SK-N-SH (cell line): Measurements from ENCODE around the gene EHBP1L1. TPM values are rescaled to one million over a fixed set of nuclear protein-coding genes. Genes with fewer than 3 reads are reported as not detected.

Source experiments
- CTCF ChIA-PET: fragments of 300-600, 350-600 bp; formaldehyde crosslinking; extraction: SDS; loops from one replicate; lab custom pipeline; 2021; lab: Yijun Ruan, JAX
- POLR2A ChIA-PET: fragments of 350-600 bp; sonication (Branson Sonifier 250); formaldehyde crosslinking; extraction: SDS; loops from one replicate; lab custom pipeline; 2020; ENCODE audit warnings: antibody characterized with exemption, inconsistent platforms; lab: Yijun Ruan, JAX
- DNase-seq: peaks from one replicate; pipeline ENCODE4 v3.0.0; 2012
- H2AFZ ChIP-seq: fragments of 200-600 bp; sonication (generic); 2 replicates; pipeline ENCODE4 v1.8.1; 2016; ENCODE audit warnings: antibody characterized with exemption, mild to moderate bottlenecking, low read depth
- H3F3A ChIP-seq: fragments of 200-600 bp; sonication (generic); replicated peaks from 2 replicates; pipeline ENCODE3; 2016; ENCODE audit warnings: antibody characterized with exemption, mild to moderate bottlenecking; ENCODE audit not compliant: insufficient read depth
- H3K27ac ChIP-seq, 2 experiments: fragments of 200-500 bp in 1 of 2; fragments of 200-600 bp in 1 of 2; sonication (Bioruptor generic) in 1 of 2; sonication (generic), shearing (Covaris generic) in 1 of 2; 2 replicates each; pipeline versions ENCODE4 v1.5.1 to v1.6.1; 2014 to 2016; ENCODE audit warnings: low read depth in 2 of 2, inconsistent platforms in 1 of 2, low read length in 1 of 2, mild to moderate bottlenecking in 1 of 2, mixed read lengths in 1 of 2
- H3K27me3 ChIP-seq: fragments of 200-600 bp; sonication (generic), shearing (Covaris generic); 2 replicates; pipeline ENCODE4 v1.6.1; 2016; ENCODE audit warnings: mixed run types; ENCODE audit not compliant: insufficient read depth
- H3K36me3 ChIP-seq, 2 experiments: fragments of 200-500 bp in 1 of 2; fragments of 200-600 bp in 1 of 2; sonication (Bioruptor generic) in 1 of 2; sonication (generic) in 1 of 2; replicated peaks in 1 of 2; 2 replicates each; pipeline versions ENCODE3 to v1.5.1; 2014 to 2016; ENCODE audit warnings: low read length in 1 of 2, mild to moderate bottlenecking in 1 of 2; ENCODE audit not compliant: insufficient read depth in 2 of 2, control insufficient read depth in 1 of 2
- H3K4me1 ChIP-seq, 2 experiments: fragments of 200-500 bp in 1 of 2; fragments of 200-600 bp in 1 of 2; sonication (Bioruptor generic) in 1 of 2; sonication (generic), shearing (Covaris generic) in 1 of 2; 2 replicates each; pipeline versions ENCODE4 v1.5.1 to v1.6.1; 2014 to 2016; ENCODE audit warnings: low read depth in 1 of 2, low read length in 1 of 2, mixed run types in 1 of 2; ENCODE audit not compliant: insufficient read depth in 2 of 2, control insufficient read depth in 1 of 2
- H3K4me2 ChIP-seq: fragments of 200-600 bp; sonication (generic), shearing (Covaris generic); 2 replicates; pipeline ENCODE4 v1.6.1; 2017; ENCODE audit warnings: mixed run types
- H3K4me3 ChIP-seq, 2 experiments: fragments of 200-500 bp in 1 of 2; fragments of 200-600 bp in 1 of 2; sonication (Bioruptor generic) in 1 of 2; sonication (generic), shearing (Covaris generic) in 1 of 2; 2 replicates each; pipeline versions ENCODE4 v1.5.1 to v1.8.1; 2014 to 2016; ENCODE audit warnings: low read depth in 2 of 2, inconsistent platforms in 1 of 2, low read length in 1 of 2, mild to moderate bottlenecking in 1 of 2, mixed read lengths in 1 of 2, moderate library complexity in 1 of 2
- H3K79me2 ChIP-seq: fragments of 200-600 bp; sonication (generic); 2 replicates; pipeline ENCODE4 v1.8.1; 2017; ENCODE audit warnings: mild to moderate bottlenecking; ENCODE audit not compliant: insufficient read depth
- H3K9ac ChIP-seq: fragments of 200-600 bp; sonication (generic); 2 replicates; pipeline ENCODE4 v1.6.1; 2017; ENCODE audit warnings: mixed run types
- H3K9me2 ChIP-seq: fragments of 200-600 bp; sonication (generic); 2 replicates; pipeline ENCODE4 v1.6.1; 2017; ENCODE audit warnings: mixed run types
- H3K9me3 ChIP-seq: fragments of 200-600 bp; sonication (generic); 2 replicates; pipeline ENCODE4 v1.6.1; 2017; ENCODE audit warnings: mixed run types, mild to moderate bottlenecking, moderate library complexity
- H4K20me1 ChIP-seq: fragments of 200-600 bp; sonication (generic); 2 replicates; pipeline ENCODE4 v1.6.1; 2017; ENCODE audit warnings: mild to moderate bottlenecking, mixed run types; ENCODE audit not compliant: insufficient read depth
- CHD2 ChIP-seq: fragments of 150-350 bp; IDR thresholded peaks from 2 replicates; pipeline ENCODE4 v1.6.1; 2018; ENCODE audit warnings: low read length; ENCODE audit not compliant: partially characterized antibody
- CTCF ChIP-seq: fragments of 200-600 bp; sonication (generic); IDR thresholded peaks from 2 replicates; pipeline ENCODE4 v1.6.1; 2017; ENCODE audit warnings: antibody characterized with exemption, mild to moderate bottlenecking, moderate library complexity
- ELF1 ChIP-seq: IDR thresholded peaks from 2 replicates; pipeline ENCODE4 v1.4.0; 2012
- EZH2phosphoT487 ChIP-seq: fragments of 200-600 bp; sonication (generic); IDR thresholded peaks from 2 replicates; pipeline ENCODE4 v1.6.1; 2017; ENCODE audit warnings: low read depth, mixed run types, mild to moderate bottlenecking, antibody characterized with exemption, moderate library complexity, borderline replicate concordance
- FOXJ3 ChIP-seq: sonication (generic); formaldehyde crosslinking; IDR thresholded peaks from 2 replicates; pipeline ENCODE4 v1.5.1; 2020; ENCODE audit warnings: mild to moderate bottlenecking, missing genetic modification reagents
- GABPA ChIP-seq: IDR thresholded peaks from 2 replicates; pipeline ENCODE4 v1.4.0; 2012; ENCODE audit warnings: low read depth, mild to moderate bottlenecking
- GATA2 ChIP-seq: sonication (generic); formaldehyde crosslinking; IDR thresholded peaks from 2 replicates; pipeline ENCODE4 v1.5.0; 2020; ENCODE audit warnings: mild to moderate bottlenecking, missing genetic modification reagents
- MAX ChIP-seq: IDR thresholded peaks from 2 replicates; pipeline ENCODE4 v1.4.0; 2012; ENCODE audit warnings: low read depth
- MEF2A ChIP-seq: IDR thresholded peaks from 2 replicates; pipeline ENCODE4 v1.4.0; 2012; ENCODE audit warnings: low read depth, borderline replicate concordance
- NRF1 ChIP-seq: IDR thresholded peaks from 2 replicates; pipeline ENCODE4 v1.6.1; 2012; ENCODE audit warnings: low read depth, mild to moderate bottlenecking, low read length
- RAD21 ChIP-seq: IDR thresholded peaks from 2 replicates; pipeline ENCODE4 v1.6.1; 2012; ENCODE audit warnings: mild to moderate bottlenecking, low read length
- REST ChIP-seq: IDR thresholded peaks from 2 replicates; pipeline ENCODE4 v1.6.1; 2012; ENCODE audit warnings: mild to moderate bottlenecking, low read depth, low read length, moderate library complexity
- RFX5 ChIP-seq: IDR thresholded peaks from 2 replicates; pipeline ENCODE4 v1.6.1; 2012; ENCODE audit warnings: mild to moderate bottlenecking, improper control_type of control experiment, low read length
- RXRA ChIP-seq: IDR thresholded peaks from 2 replicates; pipeline ENCODE4 v1.4.0; 2012; ENCODE audit warnings: low read depth, mild to moderate bottlenecking, borderline replicate concordance
- TCF12 ChIP-seq: IDR thresholded peaks from 2 replicates; pipeline ENCODE4 v1.4.0; 2012
- TEAD4 ChIP-seq: IDR thresholded peaks from 2 replicates; pipeline ENCODE4 v1.4.0; 2012; ENCODE audit warnings: mild to moderate bottlenecking, borderline replicate concordance; ENCODE audit not compliant: insufficient read depth
- USF2 ChIP-seq: fragments of 150-350 bp; IDR thresholded peaks from 2 replicates; pipeline ENCODE4 v1.6.1; 2017; ENCODE audit warnings: antibody characterized with exemption, low read length, low read depth, borderline replicate concordance
- YY1 ChIP-seq: IDR thresholded peaks from 2 replicates; pipeline ENCODE4 v1.4.0; 2012; ENCODE audit warnings: low read depth, mild to moderate bottlenecking
- WGBS: methylation state at CpG from one replicate; pipeline ENCODE4 v1.1.6; 2017; ENCODE audit warnings: low lambda C conversion rate; 5-methylcytosine and 5-hydroxymethylcytosine counted together
- polyA plus RNA-seq, 3 experiments: library from polyadenylated mRNA; depleted of rRNA; stranded (reverse); fragments of >200 nt; gene quantifications; 2 replicates each; pipeline ENCODE4 v1.2.3, GENCODE V29; 2012
- TF ChIP-seq, protein P1 (sequence below): IDR thresholded peaks from 2 replicates; pipeline ENCODE4; 2012

EHBP1L1 gene
- polyA plus RNA-seq, 1 of the 3 experiments (the other 2 are of a cell fraction) = 48.7 TPM

GRCh38 chr11:65599216-65599954 is 23.5 kb downstream of the EHBP1L1 start:
- Histone ChIP-seq H3K79me2 (no peaks in the 10 kb centered on the region), H3K9me2 (no peaks in the 10 kb centered on the region), H4K20me1 (no peaks in the 10 kb centered on the region), H2AFZ (no peak overlapping the region), H3K4me1 (no peaks in the 10 kb centered on the region; a peak in 1 of 4 replicates), H3K9me3 (no peaks in the 10 kb centered on the region), H3K9ac (no peak overlapping the region), H3K27me3 (no peaks in the 10 kb centered on the region), H3K4me2 (no peak overlapping the region), H3K36me3 (peaks cover 23 to 29% of the 10 kb centered on the region in 2 experiments), H3K4me3 (no peak overlapping the region), H3K27ac (no peak overlapping the region), H3F3A (peaks cover 3% of the 10 kb centered on the region)
- TF ChIP-seq FOXJ3 (CRISPR knock-in tag) (no peak), RAD21 (no peak), USF2 (no peak), GABPA (no peak), TCF12 (no peak), MAX (no peak), CHD2 (no peak), MEF2A (no peak), YY1 (no peak), EZH2phosphoT487 (no peak)
- TF ChIP-seq, protein P1, sequence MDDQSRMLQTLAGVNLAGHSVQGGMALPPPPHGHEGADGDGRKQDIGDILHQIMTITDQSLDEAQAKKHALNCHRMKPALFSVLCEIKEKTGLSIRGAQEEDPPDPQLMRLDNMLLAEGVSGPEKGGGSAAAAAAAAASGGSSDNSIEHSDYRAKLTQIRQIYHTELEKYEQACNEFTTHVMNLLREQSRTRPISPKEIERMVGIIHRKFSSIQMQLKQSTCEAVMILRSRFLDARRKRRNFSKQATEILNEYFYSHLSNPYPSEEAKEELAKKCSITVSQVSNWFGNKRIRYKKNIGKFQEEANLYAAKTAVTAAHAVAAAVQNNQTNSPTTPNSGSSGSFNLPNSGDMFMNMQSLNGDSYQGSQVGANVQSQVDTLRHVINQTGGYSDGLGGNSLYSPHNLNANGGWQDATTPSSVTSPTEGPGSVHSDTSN = no peak
- ChIA-PET POLR2A (interaction anchor here (0.8 to 0.9 kb wide), 2 partner anchors 8 to 16 kb away, joined by 3 read pairs; partner anchors contain the start of gene PCNX3), CTCF (interaction anchor here (0.6 to 1.2 kb wide), 3 partner anchors 10 to 25 kb away, joined by 3 read pairs; partner anchors contain the start of gene EHBP1L1)
- no peak for DNase-seq
- 96% methylated on average over 29 of the region's 49 CpGs for WGBS

- ChIA-PET CTCF (interaction anchor here (1.1 to 1.3 kb wide), 3 partner anchors 10 to 59 kb away, joined by 3 to 9 read pairs (median 3); no protein-coding TSS in a partner anchor), POLR2A (interaction anchor here (0.8 kb wide), 1 partner anchor 15 kb away, joined by 3 read pairs; the partner anchor contains the start of gene PCNX3)
- no peaks in the 10 kb centered on the region for H3K9me3 ChIP-seq
- peaks cover 3% of the 10 kb centered on the region for H3F3A ChIP-seq
- no peaks in the 10 kb centered on the region for H3K27me3 ChIP-seq
- WGBS = 100% methylated on average over 6 of the region's 6 CpGs
- H3K4me3 ChIP-seq = no peak overlapping the region
- peaks cover 23 to 35% of the 10 kb centered on the region in 2 experiments for H3K36me3 ChIP-seq
- H3K9ac ChIP-seq = no peak overlapping the region
- H4K20me1 ChIP-seq = no peaks in the 10 kb centered on the region
- no peaks in the 10 kb centered on the region; a peak in 1 of 4 replicates for H3K4me1 ChIP-seq
- DNase-seq = no peak
- no peaks in the 10 kb centered on the region for H3K79me2 ChIP-seq
- no peak overlapping the region for H3K4me2 ChIP-seq
- no peak overlapping the region for H3K27ac ChIP-seq
- H2AFZ ChIP-seq = no peak overlapping the region
- H3K9me2 ChIP-seq = no peaks in the 10 kb centered on the region
- TF ChIP-seq RAD21 = no peak
- TF ChIP-seq CTCF = no peak
- TF ChIP-seq REST = no peak
- no peak for TF ChIP-seq GATA2 (CRISPR knock-in tag)
- no peak for TF ChIP-seq RXRA
- TF ChIP-seq TEAD4 = no peak
- no peak for TF ChIP-seq RFX5
- no peak for TF ChIP-seq EZH2phosphoT487
- TF ChIP-seq GABPA = no peak
- TF ChIP-seq ELF1 = no peak
- no peak for TF ChIP-seq NRF1
Observed at GRCh38 chr11:65599955-65600246, 24.0 kb downstream of the EHBP1L1 start.
